Measurements from ENCODE around the gene TMEM245. TPM values are rescaled to one million over a fixed set of nuclear protein-coding genes. Genes with fewer than 3 reads are reported as not detected.

Gene TMEM245
- total RNA-seq, 1 experiment from 2014 or later: 34.8 TPM

DNA sequence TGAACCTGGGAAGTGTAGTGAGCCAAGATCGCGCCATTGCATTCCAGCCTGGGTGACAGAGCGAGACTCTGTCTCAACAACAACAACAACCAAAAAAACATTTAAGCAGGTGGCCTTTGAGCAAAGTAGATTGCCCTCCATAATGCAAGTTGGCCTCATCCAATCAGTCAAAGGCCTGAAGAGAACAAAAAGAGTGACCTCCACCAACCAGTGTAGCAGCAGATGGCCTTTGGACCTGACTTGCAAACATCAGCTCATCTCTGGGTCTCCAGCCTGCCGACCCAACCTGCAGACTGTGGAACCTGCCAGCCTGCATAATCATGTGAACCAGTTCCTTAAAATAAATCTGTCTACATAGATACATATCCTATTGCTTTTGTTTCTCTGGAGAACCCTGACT is 39.8 kb upstream of the TMEM245 start:
- 0 out of 2 replicates have a peak, but pooled peaks cover 3% of the 10 kb centered on the region for H3K27me3 ChIP-seq (ENCODE audit: insufficient read depth, low read length)
- no peak overlapping the region for H3K27ac ChIP-seq (ENCODE audit: low read depth, low read length)
- H3K4me1 ChIP-seq (ENCODE audit: control insufficient read depth in 1 of 2, insufficient read depth in 2 of 2, low read length in 2 of 2): no peaks in the 10 kb centered on the region
- ATAC-seq: no peak
- DNase-seq (ENCODE audit: low read depth, low spot score): no peak
- intact Hi-C loops (cut with micrococcal nuclease): no loop called here
- ChIA-PET RAD21 (ENCODE audit: low non-redundant PET in 1 of 2, low total read pairs in 2 of 2, uncharacterized antibody in 2 of 2, unreplicated experiment in 2 of 2) (no interaction called here), POLR2A (no interaction called here), CTCF (no interaction called here)
- H3K79me2 ChIP-seq (ENCODE audit: insufficient read depth, low read length): no peaks in the 10 kb centered on the region
- no peak overlapping the region for H3K9ac ChIP-seq (ENCODE audit: low read length)
- no peaks in the 10 kb centered on the region for H3K36me3 ChIP-seq (ENCODE audit: control insufficient read depth in 1 of 2, insufficient read depth in 2 of 2, low read length in 2 of 2)
- no peak for TF ChIP-seq ZFX (IDR thresholded peaks at IDR 0.05)
- TF ChIP-seq, protein P1, sequence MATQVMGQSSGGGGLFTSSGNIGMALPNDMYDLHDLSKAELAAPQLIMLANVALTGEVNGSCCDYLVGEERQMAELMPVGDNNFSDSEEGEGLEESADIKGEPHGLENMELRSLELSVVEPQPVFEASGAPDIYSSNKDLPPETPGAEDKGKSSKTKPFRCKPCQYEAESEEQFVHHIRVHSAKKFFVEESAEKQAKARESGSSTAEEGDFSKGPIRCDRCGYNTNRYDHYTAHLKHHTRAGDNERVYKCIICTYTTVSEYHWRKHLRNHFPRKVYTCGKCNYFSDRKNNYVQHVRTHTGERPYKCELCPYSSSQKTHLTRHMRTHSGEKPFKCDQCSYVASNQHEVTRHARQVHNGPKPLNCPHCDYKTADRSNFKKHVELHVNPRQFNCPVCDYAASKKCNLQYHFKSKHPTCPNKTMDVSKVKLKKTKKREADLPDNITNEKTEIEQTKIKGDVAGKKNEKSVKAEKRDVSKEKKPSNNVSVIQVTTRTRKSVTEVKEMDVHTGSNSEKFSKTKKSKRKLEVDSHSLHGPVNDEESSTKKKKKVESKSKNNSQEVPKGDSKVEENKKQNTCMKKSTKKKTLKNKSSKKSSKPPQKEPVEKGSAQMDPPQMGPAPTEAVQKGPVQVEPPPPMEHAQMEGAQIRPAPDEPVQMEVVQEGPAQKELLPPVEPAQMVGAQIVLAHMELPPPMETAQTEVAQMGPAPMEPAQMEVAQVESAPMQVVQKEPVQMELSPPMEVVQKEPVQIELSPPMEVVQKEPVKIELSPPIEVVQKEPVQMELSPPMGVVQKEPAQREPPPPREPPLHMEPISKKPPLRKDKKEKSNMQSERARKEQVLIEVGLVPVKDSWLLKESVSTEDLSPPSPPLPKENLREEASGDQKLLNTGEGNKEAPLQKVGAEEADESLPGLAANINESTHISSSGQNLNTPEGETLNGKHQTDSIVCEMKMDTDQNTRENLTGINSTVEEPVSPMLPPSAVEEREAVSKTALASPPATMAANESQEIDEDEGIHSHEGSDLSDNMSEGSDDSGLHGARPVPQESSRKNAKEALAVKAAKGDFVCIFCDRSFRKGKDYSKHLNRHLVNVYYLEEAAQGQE (IDR thresholded peaks at IDR 0.05; ENCODE audit: low read depth): no peak
- no peak for TF ChIP-seq SIN3A (IDR thresholded peaks at IDR 0.05; ENCODE audit: low read depth)
- TF ChIP-seq EZH2 (IDR thresholded peaks at IDR 0.05): no peak
- no peak overlapping the region for H3K4me3 ChIP-seq (replicated peaks in 1 of 2; ENCODE audit: low read depth in 1 of 2, low read length in 2 of 2)
- no peaks in the 10 kb centered on the region for H3K9me2 ChIP-seq (ENCODE audit: insufficient read depth)
- H2AFZ ChIP-seq (ENCODE audit: low read depth, low read length, poor library complexity, severe bottlenecking): no peak overlapping the region
- H3K4me2 ChIP-seq (ENCODE audit: low read length): no peak overlapping the region
- no peaks in the 10 kb centered on the region for H3K9me3 ChIP-seq (ENCODE audit: control insufficient read depth in 1 of 2, insufficient read depth in 1 of 2, low read depth in 1 of 2, low read length in 2 of 2)
- BruUV-seq (replicated peaks): no TSS peak
- H4K20me1 ChIP-seq (ENCODE audit: insufficient read depth): no peaks in the 10 kb centered on the region

DNA sequence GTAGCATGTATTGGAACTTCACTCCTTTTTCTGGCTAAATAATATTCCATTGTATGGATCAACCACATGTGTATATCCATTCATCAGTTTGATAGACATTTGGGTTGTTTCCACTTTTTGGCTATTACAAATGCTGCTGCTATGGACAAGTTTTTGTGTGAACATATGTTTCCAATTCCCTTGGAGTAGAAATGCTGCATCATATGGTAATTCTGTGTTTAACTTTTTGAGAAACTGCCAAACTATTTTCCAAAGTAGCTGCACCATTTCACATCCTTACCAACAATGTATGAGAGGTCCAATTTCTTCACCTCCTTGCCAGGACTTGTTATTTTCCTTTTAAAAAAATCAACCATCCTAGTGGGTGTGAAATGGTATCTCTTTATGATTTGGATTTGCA is 38.9 kb upstream of the TMEM245 start:
- no peak for TF ChIP-seq ZNF274 (IDR thresholded peaks at IDR 0.05; ENCODE audit: low read depth, low read length)
- TF ChIP-seq SIN3A (IDR thresholded peaks at IDR 0.05; ENCODE audit: low read depth): no peak
- TF ChIP-seq, protein P1 (IDR thresholded peaks at IDR 0.05; ENCODE audit: low read depth): no peak
- no peak for TF ChIP-seq ZBTB33 (IDR thresholded peaks at IDR 0.05; ENCODE audit: extremely low read depth, insufficient replicate concordance, low read length)
- RAD21 ChIA-PET (ENCODE audit: low non-redundant PET in 1 of 2, low total read pairs in 2 of 2, uncharacterized antibody in 2 of 2, unreplicated experiment in 2 of 2): no interaction called here
- no TSS peak for BruUV-seq (replicated peaks)
- H3K4me2 ChIP-seq (ENCODE audit: low read length): no peak overlapping the region
- no peak overlapping the region for H3K9ac ChIP-seq (ENCODE audit: low read length)
- no peak overlapping the region for H3K27ac ChIP-seq (ENCODE audit: low read depth, low read length)
- no peaks in the 10 kb centered on the region for H3K36me3 ChIP-seq (ENCODE audit: control insufficient read depth in 1 of 2, insufficient read depth in 2 of 2, low read length in 2 of 2)
- CTCF ChIA-PET: no interaction called here
- no peaks in the 10 kb centered on the region for H4K20me1 ChIP-seq (ENCODE audit: insufficient read depth)
- DNase-seq (ENCODE audit: low read depth, low spot score): no peak
- H3K9me2 ChIP-seq (ENCODE audit: insufficient read depth): no peaks in the 10 kb centered on the region
- H2AFZ ChIP-seq (ENCODE audit: low read depth, low read length, poor library complexity, severe bottlenecking): no peak overlapping the region
- H3K79me2 ChIP-seq (ENCODE audit: insufficient read depth, low read length): no peaks in the 10 kb centered on the region
- no peaks in the 10 kb centered on the region for H3K4me1 ChIP-seq (ENCODE audit: control insufficient read depth in 1 of 2, insufficient read depth in 2 of 2, low read length in 2 of 2)
- H3K4me3 ChIP-seq (replicated peaks in 1 of 2; ENCODE audit: low read depth in 1 of 2, low read length in 2 of 2): no peak overlapping the region
- intact Hi-C loops (cut with micrococcal nuclease): no loop called here
- H3K9me3 ChIP-seq (ENCODE audit: control insufficient read depth in 1 of 2, insufficient read depth in 1 of 2, low read depth in 1 of 2, low read length in 2 of 2): peaks cover 0 to 5% of the 10 kb centered on the region in 2 experiments; a peak in 2 of 4 replicates
- H3K27me3 ChIP-seq (ENCODE audit: insufficient read depth, low read length): 0 out of 2 replicates have a peak, but pooled peaks cover 3% of the 10 kb centered on the region
- ATAC-seq: no peak
- POLR2A ChIA-PET: no interaction called here
